ENCODE results near the gene ANKRD50. TPM values are rescaled to one million over a fixed set of nuclear protein-coding genes. Genes with fewer than 3 reads are reported as not detected.
A peak's percentile ranks its signal among the peaks of the same experiment; 100 is the strongest.

ANKRD50 gene
- total RNA-seq, 1 donor from 2014 or later, result 58.9 TPM

- no peaks in the 10 kb centered on the region for H3K27me3 Mint-ChIP-seq (ENCODE audit: unreplicated experiment)
- TF ChIP-seq, protein P1, sequence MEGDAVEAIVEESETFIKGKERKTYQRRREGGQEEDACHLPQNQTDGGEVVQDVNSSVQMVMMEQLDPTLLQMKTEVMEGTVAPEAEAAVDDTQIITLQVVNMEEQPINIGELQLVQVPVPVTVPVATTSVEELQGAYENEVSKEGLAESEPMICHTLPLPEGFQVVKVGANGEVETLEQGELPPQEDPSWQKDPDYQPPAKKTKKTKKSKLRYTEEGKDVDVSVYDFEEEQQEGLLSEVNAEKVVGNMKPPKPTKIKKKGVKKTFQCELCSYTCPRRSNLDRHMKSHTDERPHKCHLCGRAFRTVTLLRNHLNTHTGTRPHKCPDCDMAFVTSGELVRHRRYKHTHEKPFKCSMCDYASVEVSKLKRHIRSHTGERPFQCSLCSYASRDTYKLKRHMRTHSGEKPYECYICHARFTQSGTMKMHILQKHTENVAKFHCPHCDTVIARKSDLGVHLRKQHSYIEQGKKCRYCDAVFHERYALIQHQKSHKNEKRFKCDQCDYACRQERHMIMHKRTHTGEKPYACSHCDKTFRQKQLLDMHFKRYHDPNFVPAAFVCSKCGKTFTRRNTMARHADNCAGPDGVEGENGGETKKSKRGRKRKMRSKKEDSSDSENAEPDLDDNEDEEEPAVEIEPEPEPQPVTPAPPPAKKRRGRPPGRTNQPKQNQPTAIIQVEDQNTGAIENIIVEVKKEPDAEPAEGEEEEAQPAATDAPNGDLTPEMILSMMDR (IDR thresholded peaks at IDR 0.05; ENCODE audit: partially characterized antibody, unreplicated experiment), result no peak
- H3K36me3 Mint-ChIP-seq (ENCODE audit: unreplicated experiment), result no peaks in the 10 kb centered on the region
- no peak for DNase-seq
- H3K4me3 Mint-ChIP-seq (ENCODE audit: unreplicated experiment), result no peak overlapping the region
- no peak overlapping the region for H3K27ac Mint-ChIP-seq (ENCODE audit: unreplicated experiment)
- no peaks in the 10 kb centered on the region for H3K4me1 Mint-ChIP-seq (ENCODE audit: low read depth, unreplicated experiment)
- no peaks in the 10 kb centered on the region for H3K9me3 Mint-ChIP-seq (ENCODE audit: unreplicated experiment)
These were observed 9.5 kb upstream of the ANKRD50 start for GRCh38 chr4:124722071-124722470.

- peaks cover 7% of the 10 kb centered on the region for H3K9me3 Mint-ChIP-seq (ENCODE audit: unreplicated experiment)
- no peak for DNase-seq
- peaks cover 6% of the 10 kb centered on the region for H3K4me1 Mint-ChIP-seq (ENCODE audit: low read depth, unreplicated experiment)
- H3K4me3 Mint-ChIP-seq (ENCODE audit: unreplicated experiment), result no peak overlapping the region
- H3K27me3 Mint-ChIP-seq (ENCODE audit: unreplicated experiment), result peaks cover 4% of the 10 kb centered on the region
- H3K36me3 Mint-ChIP-seq (ENCODE audit: unreplicated experiment), result no peaks in the 10 kb centered on the region
- H3K27ac Mint-ChIP-seq (ENCODE audit: unreplicated experiment), result no peak overlapping the region
- TF ChIP-seq, protein P1 (IDR thresholded peaks at IDR 0.05; ENCODE audit: partially characterized antibody, unreplicated experiment), result no peak
These were observed 4.6 kb upstream of the ANKRD50 start for GRCh38 chr4:124717101-124717500.

DNA sequence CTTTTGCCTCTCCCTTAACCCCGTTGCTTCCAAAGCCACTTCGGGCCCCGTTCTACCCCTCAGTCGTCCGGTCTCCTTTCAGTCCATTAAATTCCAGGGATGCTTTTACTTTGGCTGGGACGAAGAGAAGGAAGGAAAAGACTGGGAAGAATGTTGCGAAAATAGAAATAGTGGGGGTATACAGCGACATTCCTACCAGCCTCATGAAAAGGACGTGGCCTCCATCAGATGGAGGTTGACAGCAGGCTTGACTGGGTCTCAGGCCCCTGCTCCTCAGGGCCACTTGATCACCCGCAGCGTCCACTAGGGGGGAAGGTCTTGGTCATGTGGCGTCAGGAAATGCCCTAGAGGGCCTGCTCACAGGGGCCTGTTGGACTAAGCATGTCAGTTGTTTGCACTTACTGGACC is 657 bp upstream of the ANKRD50 start:
- TF ChIP-seq, protein P1 (IDR thresholded peaks at IDR 0.05; ENCODE audit: partially characterized antibody, unreplicated experiment), result peak; percentile 58
- H3K4me1 Mint-ChIP-seq (ENCODE audit: low read depth, unreplicated experiment), result peaks cover 19% of the 10 kb centered on the region
- peaks cover 7% of the 10 kb centered on the region for H3K9me3 Mint-ChIP-seq (ENCODE audit: unreplicated experiment)
- DNase-seq, result peak; percentile 79
- H3K27ac Mint-ChIP-seq (ENCODE audit: unreplicated experiment), result peak overlapping the region; percentile 100
- peaks cover 4% of the 10 kb centered on the region for H3K27me3 Mint-ChIP-seq (ENCODE audit: unreplicated experiment)
- peak overlapping the region; percentile 95 for H3K4me3 Mint-ChIP-seq (ENCODE audit: unreplicated experiment)
- no peaks in the 10 kb centered on the region for H3K36me3 Mint-ChIP-seq (ENCODE audit: unreplicated experiment)

DNA sequence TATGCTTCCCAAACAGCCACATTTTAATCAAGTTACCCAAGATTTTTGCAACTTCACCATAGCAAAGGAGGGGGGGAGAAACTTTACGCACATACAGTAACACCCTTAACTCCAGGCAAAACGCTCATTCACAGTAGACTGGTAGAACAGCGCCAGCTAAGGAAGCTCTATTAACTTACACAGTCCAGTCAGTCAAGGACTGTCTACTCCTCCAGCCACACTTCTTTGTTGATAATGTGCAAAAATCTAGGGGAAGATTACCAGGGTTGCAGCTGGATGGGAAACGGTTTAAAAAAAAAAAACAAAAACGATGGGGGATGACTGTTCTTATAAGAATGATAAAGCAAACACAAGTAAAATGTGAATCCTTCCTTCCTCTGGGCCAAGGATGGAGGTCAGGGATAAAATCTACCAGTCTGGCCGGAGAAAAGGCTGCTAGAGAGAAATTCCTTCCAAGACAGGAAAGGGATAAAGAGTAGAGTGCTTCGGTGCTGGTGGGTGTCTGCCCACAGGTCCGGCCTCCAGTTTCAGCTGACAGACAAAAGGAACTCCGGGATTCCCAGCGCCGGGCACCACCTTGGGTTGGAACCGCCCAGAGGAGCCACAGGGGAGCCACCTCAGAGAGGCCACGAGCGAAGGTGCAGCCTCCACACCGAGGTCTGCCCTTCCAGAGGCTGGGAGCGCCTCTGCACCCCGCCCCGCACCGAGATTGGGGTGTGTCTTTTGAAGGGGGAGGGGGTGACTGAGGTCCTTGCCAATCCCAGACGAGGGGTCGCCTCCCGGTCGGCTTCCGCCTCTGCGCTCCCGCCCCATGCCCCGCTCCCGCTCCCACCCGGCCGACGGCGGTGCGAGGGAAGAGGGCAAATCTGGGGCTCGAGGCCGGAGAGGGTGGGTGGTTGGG is 811 bp downstream of the ANKRD50 start:
- Mint-ChIP-seq H3K9me3 (ENCODE audit: unreplicated experiment) (peaks cover 7% of the 10 kb centered on the region), H3K4me1 (ENCODE audit: low read depth, unreplicated experiment) (peaks cover 25% of the 10 kb centered on the region)

More for the DNA sequence above, 811 bp downstream of the ANKRD50 start:
- TF ChIP-seq, protein P1 (IDR thresholded peaks at IDR 0.05; ENCODE audit: partially characterized antibody, unreplicated experiment), result no peak
- H3K4me3 Mint-ChIP-seq (ENCODE audit: unreplicated experiment), result no peak overlapping the region
- H3K27me3 Mint-ChIP-seq (ENCODE audit: unreplicated experiment), result peaks cover 4% of the 10 kb centered on the region
- no peaks in the 10 kb centered on the region for H3K36me3 Mint-ChIP-seq (ENCODE audit: unreplicated experiment)
- peak; percentile 82 for DNase-seq
- H3K27ac Mint-ChIP-seq (ENCODE audit: unreplicated experiment), result no peak overlapping the region
